Stomach smooth muscle (tissue), 2 donors: Measurements from ENCODE around the gene KLK13.

Experiments
- H3K27ac ChIP-seq: one replicate; pipeline ENCODE4 v1.7.0; 2013; ENCODE audit warnings: mild to moderate bottlenecking, low read length, inconsistent platforms
- H3K27me3 ChIP-seq, 2 donors: one replicate each; pipeline ENCODE4 v1.7.0; 2013; ENCODE audit warnings: low read length in 2 of 2; ENCODE audit not compliant: insufficient read depth in 2 of 2, control insufficient read depth in 1 of 2
- H3K36me3 ChIP-seq, 2 donors: one replicate each; pipeline ENCODE4 v1.7.0; 2013; ENCODE audit warnings: low read length in 2 of 2; ENCODE audit not compliant: control insufficient read depth in 2 of 2, insufficient read depth in 2 of 2
- H3K4me1 ChIP-seq: one replicate; pipeline ENCODE4 v1.7.0; 2013; ENCODE audit warnings: low read length; ENCODE audit not compliant: control insufficient read depth, insufficient read depth
- H3K4me3 ChIP-seq, 2 donors: one replicate each; pipeline ENCODE4 v1.7.0; 2013; ENCODE audit warnings: low read length in 2 of 2
- H3K9ac ChIP-seq, 2 donors: one replicate each; pipeline ENCODE4 v1.7.0; 2013; ENCODE audit warnings: low read length in 2 of 2, mild to moderate bottlenecking in 1 of 2
- H3K9me3 ChIP-seq, 2 donors: one replicate each; pipeline ENCODE4 v1.7.0; 2013; ENCODE audit warnings: low read length in 2 of 2; ENCODE audit not compliant: control insufficient read depth in 2 of 2
- donor health status: healthy.
- donor health status: Pancreatic carcinoma.

KLK13 gene, protein sequence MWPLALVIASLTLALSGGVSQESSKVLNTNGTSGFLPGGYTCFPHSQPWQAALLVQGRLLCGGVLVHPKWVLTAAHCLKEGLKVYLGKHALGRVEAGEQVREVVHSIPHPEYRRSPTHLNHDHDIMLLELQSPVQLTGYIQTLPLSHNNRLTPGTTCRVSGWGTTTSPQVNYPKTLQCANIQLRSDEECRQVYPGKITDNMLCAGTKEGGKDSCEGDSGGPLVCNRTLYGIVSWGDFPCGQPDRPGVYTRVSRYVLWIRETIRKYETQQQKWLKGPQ

DNA sequence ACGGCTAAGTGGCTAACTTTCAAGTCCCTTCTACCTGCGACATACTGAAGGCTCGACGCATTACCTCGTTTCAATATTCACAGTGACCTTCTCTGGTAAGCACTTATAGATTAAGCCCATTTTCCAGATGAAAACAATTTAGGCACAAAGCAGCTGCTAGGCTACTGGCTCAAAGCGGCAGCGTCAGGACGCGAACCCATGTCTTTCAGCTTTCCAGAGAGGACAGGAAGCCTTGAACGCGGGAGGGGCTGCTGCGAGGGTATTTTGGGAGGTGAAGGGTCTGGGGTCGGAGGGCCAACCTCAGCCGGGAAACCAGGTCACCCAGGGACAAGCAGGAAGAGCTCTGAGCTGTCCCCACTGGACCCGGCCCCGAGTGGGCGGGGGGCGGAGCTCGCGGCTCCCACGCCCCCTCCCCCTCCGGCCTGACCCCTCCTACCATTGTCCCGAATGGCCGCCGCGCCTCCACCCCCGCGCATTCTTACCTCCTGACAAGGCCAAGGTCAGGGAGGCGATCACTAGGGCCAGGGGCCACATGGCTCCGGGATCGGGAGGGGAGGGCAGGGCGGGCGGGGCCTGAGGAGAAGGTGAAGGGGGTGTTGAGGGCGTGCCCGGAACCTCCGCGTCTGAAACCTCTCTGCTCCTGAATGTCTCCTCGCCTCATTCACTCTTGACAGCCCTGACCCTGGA lies at the start of gene KLK13:
Gene KLK13 (minus strand): TSS at position 559 of the 687 bp plus-strand sequence. CDS start 25 bp downstream, at position 534.
- Histone ChIP-seq H3K9ac (no peak within 1 kb of the TSS), H3K4me3 (no peak within 1 kb of the TSS)

GRCh38 chr19:51114087-51114729 lies 49.3 kb upstream of the KLK13 start:
- Histone ChIP-seq H3K9ac (no peak overlapping the region), H3K36me3 (no peaks in the 10 kb centered on the region), H3K4me3 (no peak overlapping the region), H3K4me1 (no peaks in the 10 kb centered on the region), H3K27ac (no peak overlapping the region), H3K27me3 (peaks cover 0 to 14% of the 10 kb centered on the region in 2 donors), H3K9me3 (no peaks in the 10 kb centered on the region)

More for the DNA sequence above, at the start of gene KLK13:
- no peaks in the 10 kb centered on the region for H3K4me1 ChIP-seq
- H3K9me3 ChIP-seq, result peaks cover 0 to 2% of the 10 kb centered on the region in 2 donors
- no peak within 1 kb of the TSS for H3K27ac ChIP-seq
- H3K27me3 ChIP-seq, result peaks cover 15 to 23% of the 10 kb centered on the region in 2 donors
- no peaks in the 10 kb centered on the region for H3K36me3 ChIP-seq

DNA sequence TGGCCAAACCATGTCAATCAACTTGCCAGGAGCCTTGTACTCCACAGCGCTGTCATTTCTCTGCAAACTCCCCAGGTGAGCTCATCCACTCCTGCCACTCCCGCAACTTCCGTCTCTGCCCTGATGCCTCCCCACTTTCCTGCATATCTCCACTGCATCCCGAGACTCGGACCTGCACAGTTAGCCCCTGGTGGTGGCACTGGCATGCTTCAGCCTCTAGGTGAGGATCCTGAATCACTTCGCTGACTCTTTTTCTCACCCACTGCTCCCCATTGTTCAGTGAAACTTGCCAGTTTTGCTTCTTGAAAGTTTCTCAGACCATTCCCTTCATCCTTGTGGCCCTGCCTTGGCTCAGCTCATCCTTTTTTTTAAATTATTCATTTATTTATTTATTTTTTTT lies 46.7 kb upstream of the KLK13 start:
- no peak overlapping the region for H3K9ac ChIP-seq
- no peak overlapping the region for H3K27ac ChIP-seq
- H3K9me3 ChIP-seq, result no peaks in the 10 kb centered on the region
- H3K4me3 ChIP-seq, result no peak overlapping the region
- peaks cover 0 to 9% of the 10 kb centered on the region in 2 donors for H3K27me3 ChIP-seq
- H3K36me3 ChIP-seq, result no peaks in the 10 kb centered on the region
- H3K4me1 ChIP-seq, result peaks cover 18% of the 10 kb centered on the region

GRCh38 chr19:51110666-51110971 lies 45.7 kb upstream of the KLK13 start:
- Histone ChIP-seq H3K9me3 (no peaks in the 10 kb centered on the region), H3K9ac (no peak overlapping the region), H3K4me3 (no peak overlapping the region), H3K36me3 (no peaks in the 10 kb centered on the region), H3K27me3 (peaks cover 0 to 2% of the 10 kb centered on the region in 2 donors), H3K27ac (no peak overlapping the region), H3K4me1 (peaks cover 18% of the 10 kb centered on the region)

DNA sequence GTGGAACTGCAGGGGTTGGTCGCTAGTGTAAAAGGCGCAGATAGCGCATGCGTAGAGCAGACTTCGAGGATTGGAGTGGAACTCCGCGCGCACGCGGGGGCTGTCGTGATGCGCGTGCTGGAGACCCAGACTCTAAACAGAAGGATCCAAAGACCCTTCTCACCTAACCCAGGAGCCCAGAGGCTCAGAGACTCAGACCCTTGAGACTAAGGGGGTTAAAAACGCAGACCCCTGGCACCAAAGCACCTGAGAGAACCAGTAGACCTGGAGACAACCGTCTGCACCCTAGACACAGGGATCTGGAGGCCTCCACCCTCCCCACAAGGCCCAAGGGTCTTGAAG lies 43.9 kb upstream of the KLK13 start:
- Histone ChIP-seq H3K36me3 (no peaks in the 10 kb centered on the region), H3K9me3 (no peaks in the 10 kb centered on the region), H3K9ac (peak overlapping the region; percentile 62 to 81), H3K4me3 (peak overlapping the region; percentile 93 to 96), H3K27ac (peak overlapping the region; percentile 58), H3K27me3 (no peaks in the 10 kb centered on the region), H3K4me1 (peaks cover 19% of the 10 kb centered on the region)

DNA sequence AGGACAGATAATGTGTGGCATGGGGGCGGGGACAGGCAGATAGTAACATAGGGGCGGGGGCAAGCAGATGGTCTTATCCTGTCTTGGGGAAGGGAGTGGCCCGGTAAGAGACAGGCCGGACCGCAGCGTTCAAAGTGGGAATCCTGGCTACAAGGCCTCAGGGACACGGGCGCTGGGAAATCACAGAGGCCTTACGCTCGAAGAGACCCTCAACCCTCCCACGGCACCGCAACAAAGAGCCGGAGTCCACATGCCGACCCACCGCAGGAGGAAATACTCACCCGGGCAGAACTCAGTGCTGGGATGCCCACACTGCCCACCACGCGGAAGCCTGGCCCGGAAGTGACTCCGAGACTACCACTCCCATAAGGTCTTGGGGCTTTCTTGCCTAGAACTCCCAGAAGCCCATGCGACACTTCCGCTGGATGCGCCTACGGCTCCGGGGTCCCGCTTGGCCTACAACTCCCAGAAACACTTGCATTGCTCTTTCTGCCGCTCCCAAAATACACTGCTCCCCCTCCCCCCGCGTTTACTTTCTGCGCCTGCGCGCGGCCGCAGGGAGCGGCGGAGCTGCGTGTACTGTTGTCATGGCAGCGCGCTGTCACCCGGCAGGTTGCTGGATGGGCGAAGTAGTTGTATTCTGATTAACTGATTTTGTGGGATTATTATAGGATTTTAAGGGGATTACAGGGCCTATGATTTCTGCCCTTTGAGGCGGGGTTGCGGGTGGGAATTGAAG lies 43.3 kb upstream of the KLK13 start, which contains the start of gene CTU1:
Gene CTU1 (minus strand): TSS at position 344 of the 739 bp plus-strand sequence. CDS start 3,840 bp downstream, outside the sequence.
- Histone ChIP-seq H3K27me3 (no peaks in the 10 kb centered on the region), H3K9me3 (no peaks in the 10 kb centered on the region), H3K27ac (peak within 1 kb of the TSS; percentile 58), H3K4me1 (peaks cover 21% of the 10 kb centered on the region), H3K4me3 (peak within 1 kb of the TSS; percentile 93 to 96), H3K9ac (peak within 1 kb of the TSS; percentile 81), H3K36me3 (no peaks in the 10 kb centered on the region)

DNA sequence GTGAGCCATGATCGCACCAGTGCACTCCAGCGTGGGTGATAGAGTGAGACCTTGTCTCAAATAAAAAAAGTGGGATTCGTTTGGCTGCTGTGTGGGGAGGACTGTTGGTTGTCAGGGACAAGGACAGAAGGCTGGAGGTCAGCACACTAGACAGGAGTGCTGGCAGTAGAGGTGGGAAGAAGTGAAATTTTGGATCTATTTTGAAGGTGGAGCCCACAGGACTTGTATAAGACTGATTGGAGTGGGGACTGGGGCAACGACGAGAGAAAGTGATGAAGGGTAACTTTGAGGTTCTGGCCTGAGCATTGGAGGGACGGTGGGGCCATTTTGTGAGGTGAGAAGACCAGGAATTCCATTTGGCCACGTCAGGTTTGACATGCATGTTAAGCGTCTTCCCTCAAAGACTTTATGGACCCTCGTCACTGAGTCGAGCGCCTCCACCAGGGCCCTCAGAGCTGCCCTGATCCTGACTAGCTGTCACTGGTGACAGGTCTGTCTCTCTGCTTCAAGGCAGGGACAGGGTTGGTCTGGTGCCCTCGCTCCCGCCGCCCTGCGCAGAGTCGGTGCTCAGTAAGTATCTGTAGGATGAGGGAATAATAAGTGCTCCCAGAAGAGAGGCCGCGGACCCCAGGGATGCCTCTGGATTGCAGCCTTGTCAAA lies 42.6 kb upstream of the KLK13 start:
- no peak overlapping the region for H3K27ac ChIP-seq
- H3K27me3 ChIP-seq, result no peaks in the 10 kb centered on the region
- peaks cover 2 to 6% of the 10 kb centered on the region in 2 donors for H3K36me3 ChIP-seq
- H3K9ac ChIP-seq, result peak overlapping the region; percentile 81
- H3K4me3 ChIP-seq, result peak overlapping the region; percentile 93 to 96
- no peaks in the 10 kb centered on the region for H3K9me3 ChIP-seq
- H3K4me1 ChIP-seq, result peaks cover 21% of the 10 kb centered on the region

GRCh38 chr19:51103926-51104341 lies 39.0 kb upstream of the KLK13 start:
- H3K36me3 ChIP-seq, result peaks cover 10 to 11% of the 10 kb centered on the region in 2 donors
- no peaks in the 10 kb centered on the region for H3K27me3 ChIP-seq
- no peaks in the 10 kb centered on the region for H3K9me3 ChIP-seq
- H3K4me3 ChIP-seq, result no peak overlapping the region
- peaks cover 22% of the 10 kb centered on the region for H3K4me1 ChIP-seq
- H3K27ac ChIP-seq, result no peak overlapping the region
- no peak overlapping the region for H3K9ac ChIP-seq

GRCh38 chr19:51102991-51103390 lies 38.1 kb upstream of the KLK13 start:
- Histone ChIP-seq H3K4me1 (peaks cover 20% of the 10 kb centered on the region), H3K27me3 (no peaks in the 10 kb centered on the region), H3K36me3 (peaks cover 10 to 11% of the 10 kb centered on the region in 2 donors), H3K4me3 (no peak overlapping the region), H3K9me3 (no peaks in the 10 kb centered on the region), H3K27ac (no peak overlapping the region), H3K9ac (no peak overlapping the region)
